Epithelial cell of proximal tubule (primary cell): Measurements from ENCODE around the gene ATG2B. TPM values are rescaled to one million over a fixed set of nuclear protein-coding genes. Genes with fewer than 3 reads are reported as not detected.

ENCODE experiments used
- DNase-seq: peaks from one replicate; pipeline ENCODE4 v3.0.0-alpha.2; 2011; ENCODE audit warnings: low read depth
- H3K4me3 ChIP-seq: 2 replicates; pipeline ENCODE4 v1.5.1; 2011; ENCODE audit warnings: low read depth, mild to moderate bottlenecking, low read length
- total RNA-seq: library from RNA; depleted of rRNA; stranded (reverse); fragments of >200 nt; gene quantifications from 2 replicates; pipeline ENCODE4 v1.2.3, GENCODE V29; 2015
- TF ChIP-seq, protein P1 (sequence below): conservative IDR thresholded peaks from 2 replicates; pipeline ENCODE4 v1.5.1; 2012; ENCODE audit warnings: low read depth, mild to moderate bottlenecking, low read length

ATG2B gene
- total RNA-seq, 1 donor from 2014 or later = 8.6 TPM

DNA sequence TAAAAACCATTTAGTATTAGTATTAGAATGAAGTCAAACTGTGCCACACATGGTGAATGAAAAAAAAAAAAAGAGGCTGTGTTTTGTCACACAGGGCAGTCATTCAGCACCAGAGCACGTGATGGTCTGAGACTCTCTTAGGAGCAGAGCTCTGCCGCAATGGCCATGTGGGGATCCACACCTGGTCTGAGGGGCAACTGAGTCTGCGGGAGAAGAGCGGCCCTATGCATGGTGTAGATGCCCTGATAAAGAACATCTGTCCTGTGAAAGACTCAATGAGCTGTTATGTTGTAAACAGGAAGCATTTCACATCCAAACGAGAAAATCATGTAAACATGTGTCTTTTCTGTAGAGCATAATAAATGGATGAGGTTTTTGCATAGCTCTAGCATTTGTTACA is 119.4 kb downstream of the ATG2B start:
- H3K4me3 ChIP-seq = no peak overlapping the region
- TF ChIP-seq, protein P1, sequence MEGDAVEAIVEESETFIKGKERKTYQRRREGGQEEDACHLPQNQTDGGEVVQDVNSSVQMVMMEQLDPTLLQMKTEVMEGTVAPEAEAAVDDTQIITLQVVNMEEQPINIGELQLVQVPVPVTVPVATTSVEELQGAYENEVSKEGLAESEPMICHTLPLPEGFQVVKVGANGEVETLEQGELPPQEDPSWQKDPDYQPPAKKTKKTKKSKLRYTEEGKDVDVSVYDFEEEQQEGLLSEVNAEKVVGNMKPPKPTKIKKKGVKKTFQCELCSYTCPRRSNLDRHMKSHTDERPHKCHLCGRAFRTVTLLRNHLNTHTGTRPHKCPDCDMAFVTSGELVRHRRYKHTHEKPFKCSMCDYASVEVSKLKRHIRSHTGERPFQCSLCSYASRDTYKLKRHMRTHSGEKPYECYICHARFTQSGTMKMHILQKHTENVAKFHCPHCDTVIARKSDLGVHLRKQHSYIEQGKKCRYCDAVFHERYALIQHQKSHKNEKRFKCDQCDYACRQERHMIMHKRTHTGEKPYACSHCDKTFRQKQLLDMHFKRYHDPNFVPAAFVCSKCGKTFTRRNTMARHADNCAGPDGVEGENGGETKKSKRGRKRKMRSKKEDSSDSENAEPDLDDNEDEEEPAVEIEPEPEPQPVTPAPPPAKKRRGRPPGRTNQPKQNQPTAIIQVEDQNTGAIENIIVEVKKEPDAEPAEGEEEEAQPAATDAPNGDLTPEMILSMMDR = no peak
- DNase-seq = no peak

DNA sequence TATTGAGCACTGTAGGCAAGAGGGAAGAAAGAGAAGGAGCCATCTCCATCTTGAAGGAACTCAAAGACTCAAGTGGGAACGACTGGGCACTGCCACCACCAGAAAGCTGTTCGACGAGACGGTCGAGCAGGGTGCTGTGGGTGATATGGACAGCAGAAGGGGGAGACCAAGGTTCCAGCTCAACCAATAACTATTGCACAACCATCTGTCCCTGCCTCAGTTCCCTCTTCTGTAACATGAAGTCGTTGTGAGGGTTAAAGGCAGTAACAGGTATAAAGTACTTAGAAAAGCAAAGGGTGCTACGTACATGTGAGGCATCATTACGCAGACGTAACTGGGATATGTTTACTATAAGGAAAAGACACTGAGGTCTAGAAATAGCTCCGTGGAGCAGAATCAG is 121.0 kb downstream of the ATG2B start:
- H3K4me3 ChIP-seq = no peak overlapping the region
- TF ChIP-seq, protein P1 = no peak
- DNase-seq = no peak

DNA sequence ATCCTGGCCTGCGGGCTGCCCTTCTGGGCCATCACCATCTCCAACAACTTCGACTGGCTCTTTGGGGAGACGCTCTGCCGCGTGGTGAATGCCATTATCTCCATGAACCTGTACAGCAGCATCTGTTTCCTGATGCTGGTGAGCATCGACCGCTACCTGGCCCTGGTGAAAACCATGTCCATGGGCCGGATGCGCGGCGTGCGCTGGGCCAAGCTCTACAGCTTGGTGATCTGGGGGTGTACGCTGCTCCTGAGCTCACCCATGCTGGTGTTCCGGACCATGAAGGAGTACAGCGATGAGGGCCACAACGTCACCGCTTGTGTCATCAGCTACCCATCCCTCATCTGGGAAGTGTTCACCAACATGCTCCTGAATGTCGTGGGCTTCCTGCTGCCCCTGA is 122.5 kb downstream of the ATG2B start:
- no peak overlapping the region for H3K4me3 ChIP-seq
- TF ChIP-seq, protein P1 = no peak
- no peak for DNase-seq

DNA sequence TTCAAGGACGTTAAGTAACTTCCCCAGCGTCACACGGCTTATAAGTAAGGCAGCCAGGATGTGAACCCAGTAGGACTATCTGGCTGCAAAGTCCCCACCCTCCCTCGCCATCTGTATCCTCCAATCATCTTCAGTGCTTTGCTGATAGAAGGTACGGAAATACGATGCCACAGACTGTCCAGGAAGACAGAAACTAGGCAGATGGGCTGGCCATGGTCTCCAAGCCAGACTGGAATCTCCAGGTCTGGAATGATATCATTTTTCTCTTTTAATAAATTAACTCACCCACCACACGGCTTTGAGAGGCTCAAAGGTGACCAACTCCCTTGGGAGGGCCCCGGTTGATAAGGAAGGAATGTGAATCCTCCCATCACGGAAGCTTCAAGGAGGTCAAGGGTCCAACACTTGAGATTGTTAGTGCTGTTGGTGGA is 123.4 kb downstream of the ATG2B start:
- H3K4me3 ChIP-seq = no peak overlapping the region
- TF ChIP-seq, protein P1 = no peak
- DNase-seq = no peak

DNA sequence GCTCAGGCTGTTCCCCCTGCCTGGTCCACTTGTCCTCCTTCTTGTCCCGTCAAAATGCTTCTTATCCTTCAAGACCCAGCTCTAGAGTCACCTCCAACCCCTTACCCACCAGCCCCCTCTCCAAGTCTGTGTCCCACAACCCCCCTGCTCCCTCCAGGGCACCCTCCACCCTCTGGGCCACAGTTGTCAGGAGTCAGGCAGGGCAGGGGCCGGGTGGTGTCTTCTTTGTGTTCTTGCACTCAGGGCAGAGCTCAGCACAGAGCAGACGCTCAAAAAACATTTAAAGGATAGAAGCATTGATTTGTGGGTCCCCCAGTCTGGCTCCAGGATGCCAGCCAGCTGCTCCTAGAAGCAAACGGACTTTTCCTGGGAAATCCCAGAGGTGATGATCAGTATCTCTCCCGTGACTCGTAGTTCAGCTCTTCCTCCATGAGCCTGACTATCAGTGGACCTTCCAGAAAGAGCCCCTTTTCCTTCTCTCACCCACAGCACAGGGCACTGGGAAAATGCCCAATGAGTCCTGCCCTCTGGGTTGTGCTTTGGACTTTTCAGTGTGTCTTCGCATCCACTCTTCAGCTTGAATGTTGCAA is 124.4 kb downstream of the ATG2B start:
- no peak for DNase-seq
- TF ChIP-seq, protein P1 = no peak

DNA sequence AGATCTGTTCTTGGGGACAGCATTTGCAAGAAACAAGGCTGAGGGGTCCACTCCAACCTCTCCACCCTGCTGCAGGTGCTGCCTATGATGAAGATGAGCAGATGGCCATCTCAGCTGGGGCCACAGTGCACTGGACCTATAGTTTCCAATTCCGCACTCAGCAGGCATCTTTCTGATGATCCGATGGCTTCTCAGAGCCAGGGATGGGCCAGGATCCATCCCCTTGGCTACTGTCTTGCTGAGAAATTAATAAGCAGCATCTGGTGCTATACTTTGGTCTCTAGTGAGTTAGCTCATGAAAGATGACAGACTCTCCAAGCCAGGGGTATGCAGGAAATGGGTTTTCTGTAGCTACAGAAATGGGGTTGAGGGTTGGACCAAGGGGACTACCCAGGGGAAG is 125.5 kb downstream of the ATG2B start:
- TF ChIP-seq, protein P1 = no peak
- no peak overlapping the region for H3K4me3 ChIP-seq
- DNase-seq = no peak

More for the DNA sequence above, 124.4 kb downstream of the ATG2B start:
- H3K4me3 ChIP-seq = no peak overlapping the region

DNA sequence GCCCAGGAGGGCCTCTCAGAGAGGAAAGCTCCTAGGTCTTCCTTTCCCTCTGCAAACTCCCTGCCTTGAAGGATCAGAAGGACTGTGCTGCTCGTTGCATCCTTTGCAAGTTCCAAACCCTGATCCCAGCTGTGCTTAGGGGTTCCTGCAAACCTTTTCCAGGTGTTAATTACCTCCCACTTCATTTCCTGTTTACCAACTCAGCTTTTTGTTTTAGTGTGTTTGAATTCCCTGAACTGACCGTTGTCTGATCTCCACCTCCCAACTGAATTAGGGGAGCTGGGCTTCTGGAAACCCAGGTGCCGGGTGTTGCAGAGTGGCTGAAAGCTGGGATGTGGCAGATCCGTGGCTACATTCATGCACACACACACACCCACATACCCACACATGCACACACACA is 127.7 kb downstream of the ATG2B start:
- DNase-seq = no peak
- no peak overlapping the region for H3K4me3 ChIP-seq
- TF ChIP-seq, protein P1 = no peak
